ENCODE results near the gene RIMBP2.

The RIMBP2 gene

GRCh38 chr12:130546494-130546893, 169.6 kb downstream of the RIMBP2 start:
- H3K4me3 ChIP-seq (ENCODE audit: low read length) = no peak overlapping the region
- DNase-seq (ENCODE audit: low read depth) = no peak
- TF ChIP-seq, protein P1, sequence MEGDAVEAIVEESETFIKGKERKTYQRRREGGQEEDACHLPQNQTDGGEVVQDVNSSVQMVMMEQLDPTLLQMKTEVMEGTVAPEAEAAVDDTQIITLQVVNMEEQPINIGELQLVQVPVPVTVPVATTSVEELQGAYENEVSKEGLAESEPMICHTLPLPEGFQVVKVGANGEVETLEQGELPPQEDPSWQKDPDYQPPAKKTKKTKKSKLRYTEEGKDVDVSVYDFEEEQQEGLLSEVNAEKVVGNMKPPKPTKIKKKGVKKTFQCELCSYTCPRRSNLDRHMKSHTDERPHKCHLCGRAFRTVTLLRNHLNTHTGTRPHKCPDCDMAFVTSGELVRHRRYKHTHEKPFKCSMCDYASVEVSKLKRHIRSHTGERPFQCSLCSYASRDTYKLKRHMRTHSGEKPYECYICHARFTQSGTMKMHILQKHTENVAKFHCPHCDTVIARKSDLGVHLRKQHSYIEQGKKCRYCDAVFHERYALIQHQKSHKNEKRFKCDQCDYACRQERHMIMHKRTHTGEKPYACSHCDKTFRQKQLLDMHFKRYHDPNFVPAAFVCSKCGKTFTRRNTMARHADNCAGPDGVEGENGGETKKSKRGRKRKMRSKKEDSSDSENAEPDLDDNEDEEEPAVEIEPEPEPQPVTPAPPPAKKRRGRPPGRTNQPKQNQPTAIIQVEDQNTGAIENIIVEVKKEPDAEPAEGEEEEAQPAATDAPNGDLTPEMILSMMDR (IDR thresholded peaks at IDR 0.05; ENCODE audit: insufficient read depth, low read depth, low read length, missing control alignments) = no peak

GRCh38 chr12:130545475-130545874, 170.6 kb downstream of the RIMBP2 start:
- DNase-seq (ENCODE audit: low read depth) = no peak
- no peak overlapping the region for H3K4me3 ChIP-seq (ENCODE audit: low read length)
- TF ChIP-seq, protein P1 (IDR thresholded peaks at IDR 0.05; ENCODE audit: insufficient read depth, low read depth, low read length, missing control alignments) = no peak

GRCh38 chr12:130540376-130540775, 175.7 kb downstream of the RIMBP2 start:
- TF ChIP-seq, protein P1 (IDR thresholded peaks at IDR 0.05; ENCODE audit: insufficient read depth, low read depth, low read length, missing control alignments) = no peak
- H3K4me3 ChIP-seq (ENCODE audit: low read length) = no peak overlapping the region
- DNase-seq (ENCODE audit: low read depth) = no peak

DNA sequence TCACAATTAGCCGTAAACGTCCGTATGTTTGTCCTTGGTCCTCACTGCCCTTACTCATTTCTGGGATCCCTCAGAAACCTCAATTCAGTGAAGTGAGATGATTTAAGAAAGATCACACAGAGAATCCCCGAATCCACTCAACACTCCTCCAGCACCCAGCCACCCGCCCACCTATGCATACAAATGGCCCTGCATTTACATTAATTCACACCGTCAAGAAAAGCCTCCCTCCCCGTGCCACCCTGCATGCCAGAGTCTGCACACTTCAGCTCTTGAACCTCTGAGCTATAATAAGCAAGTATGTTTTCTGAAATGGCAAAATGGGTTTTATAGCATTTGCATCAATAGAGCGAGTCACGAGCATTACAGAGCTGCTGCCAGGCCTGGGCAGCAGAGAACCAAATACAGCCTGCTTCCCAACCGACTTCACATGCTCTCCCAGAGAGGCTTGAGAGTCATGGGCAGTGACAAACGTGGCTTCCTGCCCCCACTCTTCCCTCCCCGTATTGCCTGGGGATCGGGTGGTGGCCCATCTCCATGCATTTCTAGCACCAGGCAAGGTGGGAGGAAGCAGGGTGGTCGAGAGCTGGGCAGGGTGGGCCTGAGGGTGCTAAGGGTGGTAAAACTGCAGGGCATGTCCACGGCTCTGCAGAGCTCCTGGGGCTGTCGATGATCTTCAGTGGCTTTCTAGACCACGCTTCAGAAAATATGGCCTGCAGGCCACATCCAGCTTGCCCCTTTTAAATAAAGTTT, 177.6 kb downstream of the RIMBP2 start:
- DNase-seq (ENCODE audit: low read depth) = no peak
- TF ChIP-seq, protein P1 (IDR thresholded peaks at IDR 0.05; ENCODE audit: insufficient read depth, low read depth, low read length, missing control alignments) = no peak
- no peak overlapping the region for H3K4me3 ChIP-seq (ENCODE audit: low read length)

DNA sequence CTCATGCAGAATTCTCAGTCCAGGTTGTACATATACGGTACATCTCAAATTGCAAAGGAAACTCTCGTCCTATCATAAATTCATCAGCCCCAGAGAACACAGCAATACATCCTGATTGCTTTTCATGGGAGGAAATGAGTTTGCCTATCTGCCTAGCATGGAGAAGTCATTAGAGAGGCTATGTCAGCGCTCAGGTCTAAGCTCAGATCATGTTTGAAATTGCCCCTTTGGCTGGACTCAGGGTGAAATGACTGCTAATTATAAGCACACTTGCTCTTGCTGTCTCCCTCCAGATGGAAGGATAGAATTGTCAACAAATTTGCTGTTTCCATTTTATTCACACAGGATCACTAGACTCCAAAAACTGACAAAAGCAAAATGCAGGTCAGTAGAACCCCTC, 178.4 kb downstream of the RIMBP2 start:
- H3K4me3 ChIP-seq (ENCODE audit: low read length) = no peak overlapping the region
- DNase-seq (ENCODE audit: low read depth) = no peak
- TF ChIP-seq, protein P1 (IDR thresholded peaks at IDR 0.05; ENCODE audit: insufficient read depth, low read depth, low read length, missing control alignments) = no peak

- TF ChIP-seq, protein P1 (IDR thresholded peaks at IDR 0.05; ENCODE audit: insufficient read depth, low read depth, low read length, missing control alignments) = no peak
- no peak overlapping the region for H3K4me3 ChIP-seq (ENCODE audit: low read length)
- no peak for DNase-seq (ENCODE audit: low read depth)
Observed at GRCh38 chr12:130537051-130537450, 179.0 kb downstream of the RIMBP2 start.

DNA sequence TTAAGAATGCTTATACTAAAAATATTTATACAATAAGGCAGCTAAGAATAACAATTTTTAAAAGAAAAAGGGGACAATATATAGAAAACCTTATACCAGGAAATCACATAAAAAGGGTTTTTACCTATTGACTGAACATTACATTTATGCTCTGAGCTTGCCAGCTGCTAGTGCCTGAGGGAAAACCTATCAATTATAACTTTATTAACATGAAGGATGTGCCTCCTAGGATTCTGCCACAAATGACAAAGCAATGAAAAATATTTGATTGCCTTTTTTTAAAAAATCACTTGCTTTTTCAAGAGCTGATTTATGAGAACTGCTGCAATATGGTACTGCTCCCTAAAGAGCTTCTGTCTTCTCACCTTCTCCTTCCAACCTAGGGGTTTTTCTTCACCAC, 185.7 kb downstream of the RIMBP2 start:
- DNase-seq (ENCODE audit: low read depth) = no peak
- no peak overlapping the region for H3K4me3 ChIP-seq (ENCODE audit: low read length)
- TF ChIP-seq, protein P1 (IDR thresholded peaks at IDR 0.05; ENCODE audit: insufficient read depth, low read depth, low read length, missing control alignments) = no peak

Data from epithelial cell of esophagus (primary cell).